ENCODE results near the gene LSAMP. TPM values are rescaled to one million over a fixed set of nuclear protein-coding genes. Genes with fewer than 3 reads are reported as not detected.

LSAMP gene
- total RNA-seq, 2 donors from 2014 or later = 1.7 to 2.1 TPM

DNA sequence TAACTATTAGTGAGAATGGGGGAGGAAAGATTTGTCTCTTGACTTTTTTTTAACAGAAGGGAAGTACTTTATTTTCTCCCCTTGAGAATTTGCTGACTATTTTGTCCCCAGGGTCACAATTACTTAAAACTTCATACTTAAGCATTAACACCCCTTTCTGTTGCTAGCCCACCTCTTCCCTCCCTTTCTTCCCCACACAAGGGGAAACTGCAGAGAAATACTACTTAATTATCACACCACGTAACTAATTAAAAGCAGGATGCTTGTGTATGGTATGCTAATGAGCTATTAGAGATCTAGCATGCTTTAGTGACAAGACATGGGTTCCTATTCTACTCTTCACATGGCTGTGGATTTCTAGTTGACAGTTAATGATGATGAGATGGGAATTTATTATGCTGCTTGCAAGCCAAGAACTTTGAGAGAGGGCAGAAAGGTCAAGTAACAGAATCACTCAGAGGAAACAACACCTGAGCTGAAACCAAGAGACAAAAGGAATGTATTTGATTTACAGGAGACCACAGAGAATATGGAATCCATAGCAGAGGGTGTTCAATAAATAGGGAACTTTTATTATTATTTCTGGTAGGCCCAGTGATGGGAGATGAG, 179.2 kb downstream of the LSAMP start:
- Histone ChIP-seq H3K27me3 (no peaks in the 10 kb centered on the region), H3K36me3 (no peaks in the 10 kb centered on the region), H3K9me3 (no peaks in the 10 kb centered on the region), H3K27ac (no peak overlapping the region), H3K4me1 (no peaks in the 10 kb centered on the region), H3K4me3 (no peak overlapping the region)
- TF ChIP-seq, protein P1, sequence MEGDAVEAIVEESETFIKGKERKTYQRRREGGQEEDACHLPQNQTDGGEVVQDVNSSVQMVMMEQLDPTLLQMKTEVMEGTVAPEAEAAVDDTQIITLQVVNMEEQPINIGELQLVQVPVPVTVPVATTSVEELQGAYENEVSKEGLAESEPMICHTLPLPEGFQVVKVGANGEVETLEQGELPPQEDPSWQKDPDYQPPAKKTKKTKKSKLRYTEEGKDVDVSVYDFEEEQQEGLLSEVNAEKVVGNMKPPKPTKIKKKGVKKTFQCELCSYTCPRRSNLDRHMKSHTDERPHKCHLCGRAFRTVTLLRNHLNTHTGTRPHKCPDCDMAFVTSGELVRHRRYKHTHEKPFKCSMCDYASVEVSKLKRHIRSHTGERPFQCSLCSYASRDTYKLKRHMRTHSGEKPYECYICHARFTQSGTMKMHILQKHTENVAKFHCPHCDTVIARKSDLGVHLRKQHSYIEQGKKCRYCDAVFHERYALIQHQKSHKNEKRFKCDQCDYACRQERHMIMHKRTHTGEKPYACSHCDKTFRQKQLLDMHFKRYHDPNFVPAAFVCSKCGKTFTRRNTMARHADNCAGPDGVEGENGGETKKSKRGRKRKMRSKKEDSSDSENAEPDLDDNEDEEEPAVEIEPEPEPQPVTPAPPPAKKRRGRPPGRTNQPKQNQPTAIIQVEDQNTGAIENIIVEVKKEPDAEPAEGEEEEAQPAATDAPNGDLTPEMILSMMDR (IDR thresholded peaks at IDR 0.05) = no peak
- DNase-seq (ENCODE audit: low spot score) = no peak

DNA sequence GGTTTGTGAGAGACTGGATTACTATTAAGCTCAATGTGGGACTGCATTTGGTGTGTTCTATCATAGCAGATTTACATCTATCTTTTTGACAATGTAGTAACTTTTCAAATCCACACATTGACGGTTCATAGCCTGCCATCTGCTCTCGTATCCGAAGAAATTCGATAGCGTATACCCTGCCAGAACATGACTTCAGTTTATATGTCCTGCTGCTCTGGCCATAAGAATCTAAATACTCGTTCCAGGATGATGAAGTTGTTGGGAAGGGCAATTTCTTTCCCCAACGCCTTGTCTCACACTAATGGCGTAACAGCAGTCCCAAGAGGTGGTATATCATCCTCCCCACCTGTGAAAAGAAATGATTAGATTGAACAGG, 180.0 kb downstream of the LSAMP start:
- Histone ChIP-seq H3K9me3 (no peaks in the 10 kb centered on the region), H3K27ac (no peak overlapping the region), H3K4me1 (no peaks in the 10 kb centered on the region), H3K36me3 (no peaks in the 10 kb centered on the region), H3K4me3 (no peak overlapping the region), H3K27me3 (no peaks in the 10 kb centered on the region)
- TF ChIP-seq, protein P1 (IDR thresholded peaks at IDR 0.05) = no peak
- DNase-seq (ENCODE audit: low spot score) = no peak

DNA sequence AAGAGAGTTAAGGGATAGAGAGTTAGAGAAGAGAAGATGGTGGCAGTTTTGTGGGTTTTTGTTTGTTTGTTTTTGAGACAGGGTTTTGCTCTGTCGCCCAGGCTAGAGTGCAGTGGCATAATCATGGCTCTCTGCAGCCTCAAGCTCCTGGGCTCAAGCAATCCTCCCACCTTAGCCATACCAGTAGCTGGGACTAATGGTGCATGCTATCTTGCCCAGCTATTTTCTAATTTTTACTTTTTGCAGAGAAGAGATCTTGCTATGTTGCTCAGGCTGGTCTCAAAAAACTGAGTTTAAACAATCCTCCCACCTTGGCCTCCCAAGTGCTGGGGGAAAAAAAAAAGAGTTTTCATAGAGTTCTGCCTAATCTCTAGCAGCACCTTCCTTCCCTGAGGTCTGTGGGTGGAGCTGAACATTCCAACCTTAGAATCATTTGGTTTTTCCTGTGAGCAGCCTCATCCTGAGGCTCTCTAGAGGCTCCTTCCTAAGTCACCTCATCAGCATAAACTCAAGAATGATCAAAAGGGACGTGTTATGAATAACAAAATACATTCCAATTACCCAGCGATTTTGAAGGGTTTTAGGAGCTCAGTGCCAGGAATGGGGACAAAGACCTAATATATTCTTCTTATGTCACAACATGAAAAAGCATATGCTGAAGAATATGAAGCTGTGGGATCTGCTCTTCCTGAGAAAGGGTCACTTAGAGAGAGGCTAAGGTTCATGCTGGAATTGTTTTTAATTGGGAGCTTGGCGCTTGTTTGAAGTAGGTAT, 180.6 kb downstream of the LSAMP start:
- DNase-seq (ENCODE audit: low spot score) = no peak

DNA sequence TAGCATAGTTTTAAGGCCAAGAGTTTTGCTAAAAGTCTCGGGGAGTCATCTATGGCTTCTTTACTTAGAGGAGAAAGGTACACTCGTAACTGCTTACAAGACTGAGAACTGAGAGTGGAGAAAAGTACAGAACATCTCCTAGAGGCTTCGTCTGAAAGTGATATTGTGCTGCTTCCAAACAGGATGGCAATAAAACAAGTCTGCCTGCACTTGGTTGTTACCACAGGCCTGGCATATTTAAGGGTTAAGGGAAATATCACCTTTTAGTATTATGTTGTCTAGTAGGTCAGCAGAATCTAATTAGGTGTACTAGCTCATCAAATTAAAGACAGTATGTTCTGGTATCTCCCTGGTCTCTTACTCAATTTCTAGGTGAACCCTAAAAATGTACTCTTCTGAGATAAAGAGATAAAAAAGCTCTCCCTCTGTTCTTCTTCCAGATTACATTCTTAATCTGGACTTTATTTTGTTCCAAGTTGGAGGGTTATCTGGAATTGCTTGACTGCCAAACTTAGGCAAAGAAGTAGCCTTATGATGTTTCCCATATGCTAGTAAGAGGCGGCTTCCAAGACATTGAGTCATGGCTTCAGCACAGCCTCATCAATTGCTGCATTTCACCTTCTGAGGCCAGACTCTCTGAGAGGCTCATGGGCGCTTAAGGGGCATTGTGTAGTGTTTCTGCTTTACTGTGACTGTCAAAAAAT, 181.3 kb downstream of the LSAMP start:
- H3K36me3 ChIP-seq = no peaks in the 10 kb centered on the region
- H3K9me3 ChIP-seq = no peaks in the 10 kb centered on the region
- no peak overlapping the region for H3K27ac ChIP-seq
- no peak overlapping the region for H3K4me3 ChIP-seq
- no peaks in the 10 kb centered on the region for H3K4me1 ChIP-seq
- H3K27me3 ChIP-seq = no peaks in the 10 kb centered on the region
- DNase-seq (ENCODE audit: low spot score) = no peak
- TF ChIP-seq, protein P1 (IDR thresholded peaks at IDR 0.05) = no peak

More for the DNA sequence above, 180.6 kb downstream of the LSAMP start:
- no peaks in the 10 kb centered on the region for H3K4me1 ChIP-seq
- no peaks in the 10 kb centered on the region for H3K27me3 ChIP-seq
- TF ChIP-seq, protein P1 (IDR thresholded peaks at IDR 0.05) = no peak
- H3K27ac ChIP-seq = no peak overlapping the region
- H3K4me3 ChIP-seq = no peak overlapping the region
- no peaks in the 10 kb centered on the region for H3K9me3 ChIP-seq
- H3K36me3 ChIP-seq = no peaks in the 10 kb centered on the region

DNA sequence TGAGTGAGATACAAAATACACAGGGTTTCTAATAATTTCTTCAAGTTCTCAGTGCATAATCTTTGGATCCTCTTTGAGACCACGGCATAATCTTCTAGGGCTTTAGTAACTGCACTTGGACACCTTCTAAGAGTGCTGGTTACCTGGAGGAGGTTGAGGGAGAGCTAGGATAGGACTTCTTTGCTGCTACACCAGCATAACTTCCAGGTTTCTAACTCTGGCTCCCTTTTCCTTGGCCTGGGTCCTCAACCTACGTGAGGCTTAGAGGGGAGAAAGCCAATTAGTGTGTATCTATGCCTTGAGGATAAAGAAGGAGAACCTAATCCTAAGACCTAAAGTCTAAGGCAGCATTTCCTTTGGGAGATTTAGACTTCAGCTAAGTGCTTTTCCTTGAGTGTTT, 184.8 kb downstream of the LSAMP start:
- DNase-seq (ENCODE audit: low spot score) = no peak
- Histone ChIP-seq H3K27ac (no peak overlapping the region), H3K4me3 (no peak overlapping the region), H3K27me3 (no peaks in the 10 kb centered on the region), H3K9me3 (no peaks in the 10 kb centered on the region), H3K4me1 (no peaks in the 10 kb centered on the region), H3K36me3 (no peaks in the 10 kb centered on the region)
- TF ChIP-seq, protein P1 (IDR thresholded peaks at IDR 0.05) = no peak

All from right atrium auricular region (tissue), 2 donors.